HEK293 (cell line): ENCODE results near the gene CFL1.

Experiments used
- CTCF ChIA-PET: fragments of 350-600 bp; formaldehyde crosslinking; extraction: SDS; loops from one replicate; lab custom pipeline; 2021; ENCODE audit warnings: antibody characterized with exemption; lab: Yijun Ruan, JAX
- POLR2A ChIA-PET: fragments of 300-600 bp; formaldehyde crosslinking; extraction: SDS; loops from one replicate; lab custom pipeline; 2020; ENCODE audit warnings: antibody characterized with exemption, inconsistent platforms; lab: Yijun Ruan, JAX
- H3K27ac ChIP-seq: fragments of 200-500 bp; sonication (Bioruptor generic); 2 replicates; pipeline ENCODE4 v1.5.1; 2014; ENCODE audit warnings: low read depth, low read length, control low read depth, inconsistent platforms; ENCODE audit errors: extremely low read depth
- H3K36me3 ChIP-seq, 2 experiments: fragments of 200-500 bp in 1 of 2; sonication (Bioruptor generic) in 1 of 2; 1 replicate in 1 of 2; 2 replicates in 1 of 2; pipeline ENCODE4 v1.5.1; 2014 to 2017; ENCODE audit warnings: inconsistent platforms in 2 of 2, low read length in 2 of 2; ENCODE audit not compliant: control insufficient read depth in 2 of 2, insufficient read depth in 1 of 2
- H3K4me1 ChIP-seq: fragments of 200-500 bp; sonication (Bioruptor generic); 2 replicates; pipeline ENCODE4 v1.5.1; 2014; ENCODE audit warnings: mild to moderate bottlenecking, low read length, inconsistent platforms; ENCODE audit not compliant: control insufficient read depth, insufficient read depth
- H3K4me3 ChIP-seq: 2 replicates; pipeline ENCODE4 v1.5.1; 2011; ENCODE audit warnings: low read depth, mild to moderate bottlenecking, control low read depth, low read length, moderate library complexity
- H3K9me3 ChIP-seq: fragments of 200-500 bp; sonication (Bioruptor generic); 2 replicates; pipeline ENCODE4 v1.5.1; 2014; ENCODE audit warnings: low read depth, low read length, inconsistent platforms; ENCODE audit not compliant: control insufficient read depth, insufficient read depth
- BCL11B ChIP-seq: fragments of 450-650 bp; formaldehyde crosslinking; IDR thresholded peaks from 2 replicates; pipeline ENCODE4 v1.5.1; 2016; ENCODE audit warnings: low read depth, missing biosample characterization, missing genetic modification characterization
- GFI1B ChIP-seq: fragments of 450-650 bp; formaldehyde crosslinking; IDR thresholded peaks from 2 replicates; pipeline ENCODE4 v1.5.1; 2016; ENCODE audit warnings: missing biosample characterization, missing genetic modification characterization
- KLF7 ChIP-seq: fragments of 450-650 bp; formaldehyde crosslinking; IDR thresholded peaks from 2 replicates; pipeline ENCODE4 v1.5.1; 2016; ENCODE audit warnings: missing biosample characterization, missing genetic modification characterization, borderline replicate concordance
- MYNN ChIP-seq: fragments of 450-650 bp; formaldehyde crosslinking; IDR thresholded peaks from 2 replicates; pipeline ENCODE4 v1.5.1; 2016; ENCODE audit warnings: missing biosample characterization, missing genetic modification characterization, borderline replicate concordance
- SP3 ChIP-seq: fragments of 450-650 bp; formaldehyde crosslinking; IDR thresholded peaks from 2 replicates; pipeline ENCODE4 v1.5.1; 2016; ENCODE audit warnings: missing biosample characterization, missing genetic modification characterization
- SP7 ChIP-seq: fragments of 450-650 bp; formaldehyde crosslinking; IDR thresholded peaks from 2 replicates; pipeline ENCODE4 v1.5.1; 2016; ENCODE audit warnings: missing biosample characterization, missing genetic modification characterization
- TRIM28 ChIP-seq: IDR thresholded peaks from 2 replicates; pipeline ENCODE4 v1.6.1; 2011; ENCODE audit warnings: low read length, control low read depth, borderline replicate concordance
- WT1 ChIP-seq: fragments of 450-650 bp; formaldehyde crosslinking; IDR thresholded peaks from 2 replicates; pipeline ENCODE4 v1.5.1; 2016; ENCODE audit warnings: missing biosample characterization, missing genetic modification characterization
- ZBTB6 ChIP-seq: fragments of 450-650 bp; formaldehyde crosslinking; IDR thresholded peaks from 2 replicates; pipeline ENCODE4 v1.5.1; 2017; ENCODE audit warnings: missing biosample characterization, missing genetic modification characterization
- ZFP41 ChIP-seq: fragments of 450-650 bp; formaldehyde crosslinking; IDR thresholded peaks from 2 replicates; pipeline ENCODE4 v1.5.1; 2016; ENCODE audit warnings: missing biosample characterization, missing genetic modification characterization, borderline replicate concordance
- ZNF157 ChIP-seq: fragments of 450-650 bp; formaldehyde crosslinking; IDR thresholded peaks from 2 replicates; pipeline ENCODE4 v1.5.1; 2016; ENCODE audit warnings: missing biosample characterization, missing genetic modification characterization
- ZNF211 ChIP-seq: fragments of 450-650 bp; formaldehyde crosslinking; IDR thresholded peaks from 2 replicates; pipeline ENCODE4 v1.5.1; 2016; ENCODE audit warnings: low read depth, missing biosample characterization, missing genetic modification characterization
- ZNF354C ChIP-seq: fragments of 450-650 bp; formaldehyde crosslinking; IDR thresholded peaks from 2 replicates; pipeline ENCODE4 v1.5.1; 2016; ENCODE audit warnings: missing biosample characterization, missing genetic modification characterization, low read depth, borderline replicate concordance
- ZNF473 ChIP-seq: fragments of 450-650 bp; formaldehyde crosslinking; IDR thresholded peaks from 2 replicates; pipeline ENCODE4 v1.5.1; 2017; ENCODE audit warnings: missing biosample characterization, missing genetic modification characterization
- ZNF529 ChIP-seq: fragments of 450-650 bp; formaldehyde crosslinking; IDR thresholded peaks from 2 replicates; pipeline ENCODE4 v1.5.1; 2017; ENCODE audit warnings: missing genetic modification characterization, missing biosample characterization; ENCODE audit not compliant: insufficient replicate concordance
- ZNF560 ChIP-seq: fragments of 450-650 bp; formaldehyde crosslinking; IDR thresholded peaks from 2 replicates; pipeline ENCODE4 v1.5.1; 2017; ENCODE audit warnings: missing biosample characterization, missing genetic modification characterization, borderline replicate concordance
- ZNF600 ChIP-seq: fragments of 450-650 bp; formaldehyde crosslinking; IDR thresholded peaks from 2 replicates; pipeline ENCODE4 v1.5.1; 2016; ENCODE audit warnings: missing biosample characterization, missing genetic modification characterization
- ZNF624 ChIP-seq: fragments of 450-650 bp; formaldehyde crosslinking; IDR thresholded peaks from 2 replicates; pipeline ENCODE4 v1.5.1; 2017; ENCODE audit warnings: missing biosample characterization, missing genetic modification characterization
- ZNF629 ChIP-seq: fragments of 450-650 bp; formaldehyde crosslinking; IDR thresholded peaks from 2 replicates; pipeline ENCODE4 v1.5.1; 2017; ENCODE audit warnings: missing biosample characterization, missing genetic modification characterization
- ZNF645 ChIP-seq: fragments of 450-650 bp; formaldehyde crosslinking; IDR thresholded peaks from 2 replicates; pipeline ENCODE4; 2016; ENCODE audit warnings: missing biosample characterization, missing genetic modification characterization
- ZNF658 ChIP-seq: fragments of 450-650 bp; formaldehyde crosslinking; IDR thresholded peaks from 2 replicates; pipeline ENCODE4; 2016; ENCODE audit warnings: missing biosample characterization, missing genetic modification characterization
- ZNF707 ChIP-seq: fragments of 450-650 bp; formaldehyde crosslinking; IDR thresholded peaks from 2 replicates; pipeline ENCODE4 v1.5.1; 2016; ENCODE audit warnings: missing biosample characterization, missing genetic modification characterization
- ZNF776 ChIP-seq: fragments of 450-650 bp; formaldehyde crosslinking; IDR thresholded peaks from 2 replicates; pipeline ENCODE4 v1.5.0; 2017; ENCODE audit warnings: missing biosample characterization, missing genetic modification characterization, borderline replicate concordance
- ZSCAN16 ChIP-seq: fragments of 450-650 bp; formaldehyde crosslinking; IDR thresholded peaks from 2 replicates; pipeline ENCODE4 v1.5.1; 2016; ENCODE audit warnings: missing biosample characterization, missing genetic modification characterization
- ZSCAN5A ChIP-seq: fragments of 450-650 bp; formaldehyde crosslinking; IDR thresholded peaks from 2 replicates; pipeline ENCODE4 v1.5.1; 2016; ENCODE audit warnings: missing biosample characterization, missing genetic modification characterization
- ZXDB ChIP-seq: fragments of 450-650 bp; formaldehyde crosslinking; IDR thresholded peaks from 2 replicates; pipeline ENCODE4 v1.5.1; 2016; ENCODE audit warnings: missing biosample characterization, missing genetic modification characterization
- TF ChIP-seq, protein P1 (sequence below): fragments of 450-650 bp; formaldehyde crosslinking; IDR thresholded peaks from 2 replicates; pipeline ENCODE4 v1.5.1; 2016; ENCODE audit warnings: missing biosample characterization, missing genetic modification characterization, low read depth
- TF ChIP-seq, protein P2 (sequence below): fragments of 450-650 bp; formaldehyde crosslinking; IDR thresholded peaks from 2 replicates; pipeline ENCODE4 v1.5.1; 2016; ENCODE audit warnings: missing biosample characterization, missing genetic modification characterization
- TF ChIP-seq, protein P3 (sequence below): fragments of 450-650 bp; formaldehyde crosslinking; IDR thresholded peaks from 2 replicates; pipeline ENCODE4 v1.5.1; 2017; ENCODE audit warnings: missing biosample characterization, missing genetic modification characterization

The CFL1 gene

DNA sequence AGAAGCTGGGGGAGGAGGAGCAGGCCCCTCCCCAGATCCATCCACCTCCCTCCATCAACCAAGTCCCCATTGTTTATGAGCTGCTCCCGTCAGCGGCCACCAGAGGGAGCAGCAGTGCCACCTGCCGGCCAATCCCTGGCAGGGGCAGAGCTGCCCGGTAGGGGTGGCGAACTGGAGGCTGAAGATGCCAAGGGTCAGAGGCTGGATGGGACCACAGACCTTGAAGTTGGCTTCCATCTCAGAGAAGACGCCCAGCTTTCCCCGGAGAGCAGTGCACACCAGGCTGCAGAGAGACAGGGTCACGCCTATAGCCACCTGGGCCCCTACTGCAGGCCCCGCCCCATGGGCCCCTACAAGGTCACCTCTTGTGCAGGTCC is 26.7 kb upstream of the CFL1 start:
- H3K9me3 ChIP-seq: no peaks in the 10 kb centered on the region
- ChIA-PET POLR2A (interaction anchor here (0.6 to 2.3 kb wide), 12 partner anchors 11 to 252 kb away, joined by 3 to 13 read pairs (median 6); partner anchors contain the start of genes CFL1, KAT5, MUS81 and RNASEH2C), CTCF (interaction anchor here (0.5 to 9.5 kb wide), 54 partner anchors 7 to 280 kb away, joined by 3 to 189 read pairs (median 5); partner anchors contain the start of genes CFL1, FOSL1, KAT5 and MUS81)
- no peak overlapping the region for H3K4me3 ChIP-seq
- H3K36me3 ChIP-seq: peaks cover 0 to 53% of the 10 kb centered on the region in 2 experiments; a peak in 2 of 3 replicates
- H3K4me1 ChIP-seq: no peaks in the 10 kb centered on the region
- no peak overlapping the region for H3K27ac ChIP-seq
- peak; percentile 26; the same call in 1 of the 2 replicates for TF ChIP-seq SP3 (tag by site-specific recombination)
- no peak for TF ChIP-seq ZNF707 (tag by site-specific recombination)
- TF ChIP-seq ZNF473: no peak
- no peak for TF ChIP-seq ZNF629 (tag by site-specific recombination)
- TF ChIP-seq ZNF529: no peak
- TF ChIP-seq GFI1B (tag by site-specific recombination): no peak
- TF ChIP-seq ZSCAN5A (tag by site-specific recombination): no peak
- TF ChIP-seq, protein P1, sequence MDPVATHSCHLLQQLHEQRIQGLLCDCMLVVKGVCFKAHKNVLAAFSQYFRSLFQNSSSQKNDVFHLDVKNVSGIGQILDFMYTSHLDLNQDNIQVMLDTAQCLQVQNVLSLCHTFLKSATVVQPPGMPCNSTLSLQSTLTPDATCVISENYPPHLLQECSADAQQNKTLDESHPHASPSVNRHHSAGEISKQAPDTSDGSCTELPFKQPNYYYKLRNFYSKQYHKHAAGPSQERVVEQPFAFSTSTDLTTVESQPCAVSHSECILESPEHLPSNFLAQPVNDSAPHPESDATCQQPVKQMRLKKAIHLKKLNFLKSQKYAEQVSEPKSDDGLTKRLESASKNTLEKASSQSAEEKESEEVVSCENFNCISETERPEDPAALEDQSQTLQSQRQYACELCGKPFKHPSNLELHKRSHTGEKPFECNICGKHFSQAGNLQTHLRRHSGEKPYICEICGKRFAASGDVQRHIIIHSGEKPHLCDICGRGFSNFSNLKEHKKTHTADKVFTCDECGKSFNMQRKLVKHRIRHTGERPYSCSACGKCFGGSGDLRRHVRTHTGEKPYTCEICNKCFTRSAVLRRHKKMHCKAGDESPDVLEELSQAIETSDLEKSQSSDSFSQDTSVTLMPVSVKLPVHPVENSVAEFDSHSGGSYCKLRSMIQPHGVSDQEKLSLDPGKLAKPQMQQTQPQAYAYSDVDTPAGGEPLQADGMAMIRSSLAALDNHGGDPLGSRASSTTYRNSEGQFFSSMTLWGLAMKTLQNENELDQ (tag by site-specific recombination): no peak
- TF ChIP-seq SP7 (tag by site-specific recombination): 0 out of 2 replicates have a peak, but pooled peaks have one; percentile 27
- no peak for TF ChIP-seq ZNF776 (tag by site-specific recombination)
- no peak for TF ChIP-seq ZNF354C (tag by site-specific recombination)
- TF ChIP-seq ZXDB (tag by site-specific recombination): no peak
- no peak for TF ChIP-seq ZNF600 (tag by site-specific recombination)
- TF ChIP-seq ZSCAN16 (tag by site-specific recombination): no peak
- no peak for TF ChIP-seq MYNN (tag by site-specific recombination)
- no peak for TF ChIP-seq ZNF624 (tag by site-specific recombination)
- TF ChIP-seq ZNF658: no peak
- no peak for TF ChIP-seq ZNF157 (tag by site-specific recombination)
- TF ChIP-seq KLF7: no peak
- peak; percentile 87 for TF ChIP-seq BCL11B (tag by site-specific recombination)
- TF ChIP-seq ZNF560 (tag by site-specific recombination): no peak
- TF ChIP-seq TRIM28: no peak
- TF ChIP-seq ZFP41 (tag by site-specific recombination): no peak
- TF ChIP-seq, protein P2, sequence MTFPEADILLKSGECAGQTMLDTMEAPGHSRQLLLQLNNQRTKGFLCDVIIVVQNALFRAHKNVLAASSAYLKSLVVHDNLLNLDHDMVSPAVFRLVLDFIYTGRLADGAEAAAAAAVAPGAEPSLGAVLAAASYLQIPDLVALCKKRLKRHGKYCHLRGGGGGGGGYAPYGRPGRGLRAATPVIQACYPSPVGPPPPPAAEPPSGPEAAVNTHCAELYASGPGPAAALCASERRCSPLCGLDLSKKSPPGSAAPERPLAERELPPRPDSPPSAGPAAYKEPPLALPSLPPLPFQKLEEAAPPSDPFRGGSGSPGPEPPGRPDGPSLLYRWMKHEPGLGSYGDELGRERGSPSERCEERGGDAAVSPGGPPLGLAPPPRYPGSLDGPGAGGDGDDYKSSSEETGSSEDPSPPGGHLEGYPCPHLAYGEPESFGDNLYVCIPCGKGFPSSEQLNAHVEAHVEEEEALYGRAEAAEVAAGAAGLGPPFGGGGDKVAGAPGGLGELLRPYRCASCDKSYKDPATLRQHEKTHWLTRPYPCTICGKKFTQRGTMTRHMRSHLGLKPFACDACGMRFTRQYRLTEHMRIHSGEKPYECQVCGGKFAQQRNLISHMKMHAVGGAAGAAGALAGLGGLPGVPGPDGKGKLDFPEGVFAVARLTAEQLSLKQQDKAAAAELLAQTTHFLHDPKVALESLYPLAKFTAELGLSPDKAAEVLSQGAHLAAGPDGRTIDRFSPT (tag by site-specific recombination): peak; percentile 98
- TF ChIP-seq ZBTB6 (tag by site-specific recombination): no peak
- TF ChIP-seq ZNF211 (tag by site-specific recombination): no peak
- TF ChIP-seq, protein P3, sequence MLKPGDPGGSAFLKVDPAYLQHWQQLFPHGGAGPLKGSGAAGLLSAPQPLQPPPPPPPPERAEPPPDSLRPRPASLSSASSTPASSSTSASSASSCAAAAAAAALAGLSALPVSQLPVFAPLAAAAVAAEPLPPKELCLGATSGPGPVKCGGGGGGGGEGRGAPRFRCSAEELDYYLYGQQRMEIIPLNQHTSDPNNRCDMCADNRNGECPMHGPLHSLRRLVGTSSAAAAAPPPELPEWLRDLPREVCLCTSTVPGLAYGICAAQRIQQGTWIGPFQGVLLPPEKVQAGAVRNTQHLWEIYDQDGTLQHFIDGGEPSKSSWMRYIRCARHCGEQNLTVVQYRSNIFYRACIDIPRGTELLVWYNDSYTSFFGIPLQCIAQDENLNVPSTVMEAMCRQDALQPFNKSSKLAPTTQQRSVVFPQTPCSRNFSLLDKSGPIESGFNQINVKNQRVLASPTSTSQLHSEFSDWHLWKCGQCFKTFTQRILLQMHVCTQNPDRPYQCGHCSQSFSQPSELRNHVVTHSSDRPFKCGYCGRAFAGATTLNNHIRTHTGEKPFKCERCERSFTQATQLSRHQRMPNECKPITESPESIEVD (tag by site-specific recombination): no peak
- TF ChIP-seq ZNF645 (tag by site-specific recombination): no peak
- no peak for TF ChIP-seq WT1
